NOMO-1 (cell line): Measurements from ENCODE around the gene CBLC.

Source experiments
- DNase-seq, 2 experiments: peaks; one replicate each; lab custom pipeline; 2025; ENCODE audit not compliant: unreplicated experiment in 2 of 2; lab: John Stamatoyannopoulos, UW

CBLC gene

GRCh38 chr19:44794610-44795009 lies 16.9 kb downstream of the CBLC start:
- no peak for DNase-seq

- DNase-seq, result no peak
Measured at GRCh38 chr19:44795398-44795987, 17.8 kb downstream of the CBLC start.

GRCh38 chr19:44796701-44797115 lies 19.0 kb downstream of the CBLC start:
- no peak for DNase-seq

- DNase-seq, result no peak
Measured at GRCh38 chr19:44799627-44800346, 22.1 kb downstream of the CBLC start.

GRCh38 chr19:44800461-44800860 lies 22.8 kb downstream of the CBLC start:
- DNase-seq, result peak; percentile 77 to 84

- DNase-seq, result peak; percentile 39 to 52
Measured at GRCh38 chr19:44803442-44804428, 26.0 kb downstream of the CBLC start.

GRCh38 chr19:44806291-44806690 lies 28.6 kb downstream of the CBLC start:
- DNase-seq, result no peak

- no peak for DNase-seq
Measured at GRCh38 chr19:44807162-44807561, 29.5 kb downstream of the CBLC start.

- no peak for DNase-seq
Measured at GRCh38 chr19:44807652-44808462, 30.2 kb downstream of the CBLC start.

GRCh38 chr19:44808463-44809371 lies 31.0 kb downstream of the CBLC start, which contains the start of gene BCAM:
TSS of gene BCAM (plus strand) at chr19:44809103. CDS start at chr19:44809125, 22 bp downstream.
- peak in 1 of 2 experiments; percentile 1 for DNase-seq

- no peak for DNase-seq
Measured at GRCh38 chr19:44809577-44810233, 32.0 kb downstream of the CBLC start.

- no peak for DNase-seq
Measured at GRCh38 chr19:44810234-44811121, 32.8 kb downstream of the CBLC start.

- no peak for DNase-seq
Measured at GRCh38 chr19:44811122-44811419, 33.4 kb downstream of the CBLC start.

- no peak for DNase-seq
Measured at GRCh38 chr19:44812142-44812718, 34.5 kb downstream of the CBLC start.

GRCh38 chr19:44813070-44813840 lies 35.6 kb downstream of the CBLC start:
- DNase-seq, result no peak

- DNase-seq, result no peak
Measured at GRCh38 chr19:44813841-44814470, 36.3 kb downstream of the CBLC start.
